ENCODE measurements around the gene SLC49A3. TPM values are rescaled to one million over a fixed set of nuclear protein-coding genes. Genes with fewer than 3 reads are reported as not detected.

SLC49A3 gene
- total and polyA plus RNA-seq, 2 of the 4 experiments (the other 2 are of a cell fraction): under 0.01 to 0.32 TPM

DNA sequence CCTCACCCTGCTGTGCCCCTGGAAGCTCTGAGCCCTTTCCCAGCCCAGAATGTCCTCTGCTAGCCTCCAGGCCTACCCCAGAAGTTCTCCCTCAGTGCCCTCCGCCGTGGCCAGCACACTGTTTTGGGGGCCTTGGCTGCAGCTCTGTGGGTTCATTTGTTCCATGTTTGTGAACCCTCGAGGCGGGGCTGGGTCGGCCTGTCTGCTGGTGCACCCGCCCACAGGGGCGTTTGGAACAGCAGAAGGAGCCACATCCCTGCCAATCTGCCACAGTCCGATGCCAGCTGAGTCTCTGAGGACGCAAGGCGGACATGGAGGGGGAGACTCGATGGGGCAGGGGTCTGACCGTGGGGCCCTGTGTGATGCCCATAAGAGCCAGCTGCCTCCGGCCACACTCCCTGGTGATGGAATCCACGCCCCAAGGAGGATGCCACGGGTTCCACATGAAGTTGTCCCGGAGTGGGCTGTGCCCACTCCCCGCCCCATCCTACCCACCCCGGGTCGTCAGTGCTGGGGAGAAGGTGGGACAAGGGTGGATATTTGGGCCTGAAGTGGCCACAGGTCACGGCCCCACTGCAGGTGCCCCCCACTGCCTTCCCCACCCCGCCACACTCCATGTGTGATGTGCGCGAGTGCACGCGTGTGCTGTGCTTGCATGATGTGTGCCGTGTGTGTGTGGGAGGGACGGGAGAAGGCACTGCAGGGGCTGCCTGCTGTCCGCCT, 22.0 kb downstream of the SLC49A3 start:
- Histone ChIP-seq H3K18ac (ENCODE audit: low read depth, low read length) (no peak overlapping the region), H3K4me1 (ENCODE audit: control insufficient read depth, insufficient read depth, low read length) (no peaks in the 10 kb centered on the region), H3K9me3 (ENCODE audit: control insufficient read depth, insufficient read depth, low read length) (no peaks in the 10 kb centered on the region; the same call in 1 of the 2 replicates), H3K27ac (ENCODE audit: insufficient read depth, low read length) (no peak overlapping the region), H4K5ac (ENCODE audit: low read depth, low read length) (no peak overlapping the region), H3K79me1 (ENCODE audit: low read depth in 1 of 2, low read length in 2 of 2) (peaks cover 0 to 1% of the 10 kb centered on the region in 2 experiments; a peak in 2 of 4 replicates), H2BK120ac (ENCODE audit: low read depth, low read length) (no peak overlapping the region), H4K8ac (ENCODE audit: low read depth in 2 of 2, low read length in 2 of 2) (no peak overlapping the region), H4K91ac (ENCODE audit: insufficient read depth, low read depth, low read length) (no peak overlapping the region), H2AK9ac (replicated peaks; ENCODE audit: low read depth, low read length, poor library complexity) (no peak overlapping the region), H3K23ac (ENCODE audit: low read depth, low read length) (no peak overlapping the region), H3K4me3 (ENCODE audit: insufficient read depth, low read depth, low read length) (no peak overlapping the region), H3K9ac (ENCODE audit: low read depth, low read length) (no peak overlapping the region), H3K9me1 (ENCODE audit: insufficient read depth, low read length) (0 out of 2 replicates have a peak, but pooled peaks cover 3% of the 10 kb centered on the region), H3K4ac (ENCODE audit: low read depth, low read length) (no peak overlapping the region), H3K4me2 (ENCODE audit: low read depth, low read length) (no peak overlapping the region), H4K20me1 (ENCODE audit: insufficient read depth, low read length) (no peaks in the 10 kb centered on the region), H2AFZ (replicated peaks; ENCODE audit: low read length, poor library complexity) (no peak overlapping the region), H2AK5ac (ENCODE audit: low read depth, low read length) (no peak overlapping the region), H3K14ac (replicated peaks; ENCODE audit: low read depth, low read length) (no peak overlapping the region), H2BK20ac (ENCODE audit: low read depth, low read length) (no peak overlapping the region), H2BK5ac (ENCODE audit: low read depth, low read length, poor library complexity, severe bottlenecking) (no peak overlapping the region), H3K56ac (ENCODE audit: extremely low read depth, insufficient read depth, low read length) (no peak overlapping the region), H3K27me3 (ENCODE audit: control insufficient read depth, insufficient read depth, low read length) (peaks cover 4% of the 10 kb centered on the region; the same call in 1 of the 2 replicates), H2BK15ac (ENCODE audit: low read depth, low read length) (no peak overlapping the region), H3K36me3 (ENCODE audit: control insufficient read depth, insufficient read depth, low read length) (peaks cover 9% of the 10 kb centered on the region)
- no TSS peak for BruUV-seq (replicated peaks)
- TF ChIP-seq RFX5 (IDR thresholded peaks at IDR 0.05; ENCODE audit: low read depth, low read length): no peak
- no peak for TF ChIP-seq MXI1 (IDR thresholded peaks at IDR 0.05; ENCODE audit: borderline replicate concordance, low read depth, low read length)
- TF ChIP-seq MAZ (IDR thresholded peaks at IDR 0.05; ENCODE audit: borderline replicate concordance, low read depth, low read length): no peak
- TF ChIP-seq CHD1 (IDR thresholded peaks at IDR 0.05; ENCODE audit: low read depth, low read length): no peak
- TF ChIP-seq BHLHE40 (IDR thresholded peaks at IDR 0.05; ENCODE audit: low read depth, low read length): no peak
- TF ChIP-seq NFE2L2 (IDR thresholded peaks at IDR 0.05; ENCODE audit: low read depth, low read length): no peak
- TF ChIP-seq, protein P1, sequence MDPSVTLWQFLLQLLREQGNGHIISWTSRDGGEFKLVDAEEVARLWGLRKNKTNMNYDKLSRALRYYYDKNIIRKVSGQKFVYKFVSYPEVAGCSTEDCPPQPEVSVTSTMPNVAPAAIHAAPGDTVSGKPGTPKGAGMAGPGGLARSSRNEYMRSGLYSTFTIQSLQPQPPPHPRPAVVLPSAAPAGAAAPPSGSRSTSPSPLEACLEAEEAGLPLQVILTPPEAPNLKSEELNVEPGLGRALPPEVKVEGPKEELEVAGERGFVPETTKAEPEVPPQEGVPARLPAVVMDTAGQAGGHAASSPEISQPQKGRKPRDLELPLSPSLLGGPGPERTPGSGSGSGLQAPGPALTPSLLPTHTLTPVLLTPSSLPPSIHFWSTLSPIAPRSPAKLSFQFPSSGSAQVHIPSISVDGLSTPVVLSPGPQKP (IDR thresholded peaks at IDR 0.05; ENCODE audit: borderline replicate concordance, low read depth, low read length): no peak
- TF ChIP-seq RCOR1 (IDR thresholded peaks at IDR 0.05; ENCODE audit: insufficient replicate concordance, low read length): no peak
- WGBS, 2 experiments (ENCODE audit: extremely low coverage in 2 of 2, insufficient read length in 1 of 2): 89% methylated on average over 8 of the region's 28 CpGs; no CpG with 5 or more reads in 1 of the 2 experiments
- intact Hi-C loops (cut with micrococcal nuclease) (no loop called here), in situ Hi-C loops (cut with MboI; ENCODE audit: low sequenced_read_pairs) (no loop called here), dilution Hi-C loops (cut with HindIII; ENCODE audit: low sequenced_read_pairs, unreplicated experiment) (no loop called here)
- CTCF ChIA-PET: no interaction called here
- POLR2A ChIA-PET (ENCODE audit: unreplicated experiment): no interaction called here
- no peak for ATAC-seq (ENCODE audit: low read depth)
- DNase-seq: no peak
